OCI-LY3 (cell line): ENCODE results near the gene ELOA.

Source experiments
- EZH2phosphoT487 ChIP-seq: fragments of 200-600 bp; shearing (Covaris generic); IDR thresholded peaks from 2 replicates; pipeline ENCODE4 v1.6.1; 2018; ENCODE audit warnings: antibody characterized with exemption, mixed run types, low read depth
- TF ChIP-seq, protein P1 (sequence below): fragments of 200-600, 300-600 bp; sonication (generic); IDR thresholded peaks from 2 replicates; pipeline ENCODE4 v1.5.1; 2014; ENCODE audit warnings: antibody characterized with exemption, low read length, low read depth

GRCh38 chr1:23777979-23778814 is 34.9 kb downstream of the ELOA start, which contains the start of gene PITHD1:
- TF ChIP-seq, protein P1, sequence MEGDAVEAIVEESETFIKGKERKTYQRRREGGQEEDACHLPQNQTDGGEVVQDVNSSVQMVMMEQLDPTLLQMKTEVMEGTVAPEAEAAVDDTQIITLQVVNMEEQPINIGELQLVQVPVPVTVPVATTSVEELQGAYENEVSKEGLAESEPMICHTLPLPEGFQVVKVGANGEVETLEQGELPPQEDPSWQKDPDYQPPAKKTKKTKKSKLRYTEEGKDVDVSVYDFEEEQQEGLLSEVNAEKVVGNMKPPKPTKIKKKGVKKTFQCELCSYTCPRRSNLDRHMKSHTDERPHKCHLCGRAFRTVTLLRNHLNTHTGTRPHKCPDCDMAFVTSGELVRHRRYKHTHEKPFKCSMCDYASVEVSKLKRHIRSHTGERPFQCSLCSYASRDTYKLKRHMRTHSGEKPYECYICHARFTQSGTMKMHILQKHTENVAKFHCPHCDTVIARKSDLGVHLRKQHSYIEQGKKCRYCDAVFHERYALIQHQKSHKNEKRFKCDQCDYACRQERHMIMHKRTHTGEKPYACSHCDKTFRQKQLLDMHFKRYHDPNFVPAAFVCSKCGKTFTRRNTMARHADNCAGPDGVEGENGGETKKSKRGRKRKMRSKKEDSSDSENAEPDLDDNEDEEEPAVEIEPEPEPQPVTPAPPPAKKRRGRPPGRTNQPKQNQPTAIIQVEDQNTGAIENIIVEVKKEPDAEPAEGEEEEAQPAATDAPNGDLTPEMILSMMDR, result no peak
- TF ChIP-seq EZH2phosphoT487, result no peak
